DND-41 (cell line): ENCODE data around the gene ZNF398.

Experiments
- EZH2 ChIP-seq: IDR thresholded peaks from 3 replicates; pipeline ENCODE4 v1.6.1; 2012; ENCODE audit warnings: borderline replicate concordance, low read depth, mild to moderate bottlenecking, moderate library complexity, low read length, inconsistent platforms; ENCODE audit not compliant: severe bottlenecking
- TF ChIP-seq, protein P1 (sequence below): IDR thresholded peaks from 2 replicates; pipeline ENCODE4 v1.5.1; 2012; ENCODE audit warnings: borderline replicate concordance, low read length, moderate library complexity, mild to moderate bottlenecking; ENCODE audit not compliant: poor library complexity, severe bottlenecking; ENCODE audit errors: extremely low read depth

DNA sequence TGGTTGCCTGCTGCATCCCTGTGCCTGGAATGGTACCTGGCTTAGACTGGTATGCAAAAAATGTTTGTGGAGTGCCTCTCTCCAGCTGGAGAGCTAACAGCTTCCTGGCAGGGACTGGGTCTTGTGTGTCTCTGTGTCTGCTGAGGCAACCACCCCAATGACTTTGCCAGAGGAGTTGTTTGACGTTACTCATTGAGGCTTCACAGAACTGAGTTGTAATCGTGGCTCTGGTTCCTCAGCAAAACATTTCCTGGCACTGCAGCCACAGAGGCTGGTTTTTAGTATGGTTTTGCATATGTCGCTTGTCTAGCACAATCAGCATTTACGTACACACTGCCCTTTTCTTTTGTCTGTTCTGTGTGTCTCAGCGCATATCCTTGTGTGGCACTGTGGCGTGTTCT, 55.6 kb downstream of the ZNF398 start:
- TF ChIP-seq, protein P1, sequence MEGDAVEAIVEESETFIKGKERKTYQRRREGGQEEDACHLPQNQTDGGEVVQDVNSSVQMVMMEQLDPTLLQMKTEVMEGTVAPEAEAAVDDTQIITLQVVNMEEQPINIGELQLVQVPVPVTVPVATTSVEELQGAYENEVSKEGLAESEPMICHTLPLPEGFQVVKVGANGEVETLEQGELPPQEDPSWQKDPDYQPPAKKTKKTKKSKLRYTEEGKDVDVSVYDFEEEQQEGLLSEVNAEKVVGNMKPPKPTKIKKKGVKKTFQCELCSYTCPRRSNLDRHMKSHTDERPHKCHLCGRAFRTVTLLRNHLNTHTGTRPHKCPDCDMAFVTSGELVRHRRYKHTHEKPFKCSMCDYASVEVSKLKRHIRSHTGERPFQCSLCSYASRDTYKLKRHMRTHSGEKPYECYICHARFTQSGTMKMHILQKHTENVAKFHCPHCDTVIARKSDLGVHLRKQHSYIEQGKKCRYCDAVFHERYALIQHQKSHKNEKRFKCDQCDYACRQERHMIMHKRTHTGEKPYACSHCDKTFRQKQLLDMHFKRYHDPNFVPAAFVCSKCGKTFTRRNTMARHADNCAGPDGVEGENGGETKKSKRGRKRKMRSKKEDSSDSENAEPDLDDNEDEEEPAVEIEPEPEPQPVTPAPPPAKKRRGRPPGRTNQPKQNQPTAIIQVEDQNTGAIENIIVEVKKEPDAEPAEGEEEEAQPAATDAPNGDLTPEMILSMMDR = no peak
- no peak for TF ChIP-seq EZH2
